HepG2 (cell line): ENCODE measurements around the gene MICB. TPM values are rescaled to one million over a fixed set of nuclear protein-coding genes. Genes with fewer than 3 reads are reported as not detected.

Source experiments
- ETV6 ChIP-seq: sonication (generic); formaldehyde crosslinking; conservative IDR thresholded peaks from 2 replicates; pipeline ENCODE4 v1.4.0; 2020; ENCODE audit warnings: missing genetic modification reagents
- FOXJ3 ChIP-seq: sonication (generic); formaldehyde crosslinking; IDR thresholded peaks from 2 replicates; pipeline ENCODE4 v1.4.0; 2020; ENCODE audit warnings: missing genetic modification reagents, mild to moderate bottlenecking, borderline replicate concordance
- HOXA7 ChIP-seq: sonication (generic); formaldehyde crosslinking; IDR thresholded peaks from 2 replicates; pipeline ENCODE4 v1.8.1; 2022; ENCODE audit warnings: mild to moderate bottlenecking, missing genetic modification reagents, moderate library complexity
- KDM5A ChIP-seq: fragments of 200-600 bp; sonication (generic); IDR thresholded peaks from 2 replicates; pipeline ENCODE4 v1.7.0; 2018; ENCODE audit warnings: antibody characterized with exemption, mild to moderate bottlenecking, low read length, borderline replicate concordance
- NPAS2 ChIP-seq: sonication (generic); formaldehyde crosslinking; IDR thresholded peaks from 2 replicates; pipeline ENCODE4 v1.8.0; 2022; ENCODE audit warnings: mild to moderate bottlenecking, missing genetic modification reagents, borderline replicate concordance
- PHF8 ChIP-seq: sonication (generic); formaldehyde crosslinking; IDR thresholded peaks from 2 replicates; pipeline ENCODE4 v1.5.0; 2020; ENCODE audit warnings: missing genetic modification reagents
- PPARG ChIP-seq: conservative IDR thresholded peaks from 2 replicates; pipeline ENCODE4 v1.6.1; 2016; ENCODE audit warnings: missing biosample characterization, missing genetic modification reagents
- PTBP1 ChIP-seq: fragments of 200-400 bp; formaldehyde crosslinking; IDR thresholded peaks from 2 replicates; pipeline ENCODE4 v1.6.1; 2018; ENCODE audit warnings: low read length, low read depth; ENCODE audit not compliant: poor library complexity, severe bottlenecking
- SETDB1 ChIP-seq: sonication (generic); formaldehyde crosslinking; IDR thresholded peaks from 2 replicates; pipeline ENCODE4 v1.5.1; 2020; ENCODE audit warnings: missing genetic modification reagents, mild to moderate bottlenecking, borderline replicate concordance
- SMYD3 ChIP-seq: sonication (generic); formaldehyde crosslinking; IDR thresholded peaks from 2 replicates; pipeline ENCODE4 v1.8.1; 2023; ENCODE audit warnings: mild to moderate bottlenecking, missing genetic modification reagents
- SP5 ChIP-seq: IDR thresholded peaks from 2 replicates; pipeline ENCODE4 v1.6.1; 2016; ENCODE audit warnings: low read depth, borderline replicate concordance
- SPEN ChIP-seq: sonication (generic); formaldehyde crosslinking; IDR thresholded peaks from 2 replicates; pipeline ENCODE4 v1.5.1; 2020; ENCODE audit warnings: low read depth, mild to moderate bottlenecking, missing genetic modification reagents
- TP53 ChIP-seq: sonication (generic); formaldehyde crosslinking; conservative IDR thresholded peaks from 2 replicates; pipeline ENCODE4 v1.4.0; 2020; ENCODE audit warnings: missing genetic modification reagents
- ZFP91 ChIP-seq: sonication (generic); formaldehyde crosslinking; IDR thresholded peaks from 2 replicates; pipeline ENCODE4 v1.9.0; 2022; ENCODE audit warnings: missing genetic modification reagents, mild to moderate bottlenecking, borderline replicate concordance
- ZNF564 ChIP-seq: sonication (generic); formaldehyde crosslinking; IDR thresholded peaks from 2 replicates; pipeline ENCODE4 v1.8.1; 2023; ENCODE audit warnings: mild to moderate bottlenecking, missing genetic modification reagents
- ZNF710 ChIP-seq: sonication (generic); formaldehyde crosslinking; IDR thresholded peaks from 2 replicates; pipeline ENCODE4 v1.5.0; 2020; ENCODE audit warnings: mild to moderate bottlenecking, missing genetic modification reagents, borderline replicate concordance
- ZNF747 ChIP-seq: sonication (generic); formaldehyde crosslinking; IDR thresholded peaks from 2 replicates; pipeline ENCODE4 v1.8.1; 2023; ENCODE audit warnings: missing genetic modification reagents, mild to moderate bottlenecking, borderline replicate concordance
- polyA plus RNA-seq, 8 experiments: library from polyadenylated mRNA; depleted of rRNA in 3 of 8; stranded (reverse) in 7 of 8; unstranded in 1 of 8; fragments of >200 nt; fragmentation: Illumina TruSeq in 4 of 8; extraction: Trizol in 4 of 8; gene quantifications; 2 replicates each; pipeline versions ENCODE4 v1.2.1 to v1.2.3, GENCODE V29; 2011 to 2016; ENCODE audit warnings: low read depth in 4 of 8, missing spikeins in 1 of 8, mixed read lengths in 1 of 8; ENCODE audit not compliant: insufficient read depth in 1 of 8
- total RNA-seq, 5 experiments: library from RNA; depleted of rRNA; stranded (reverse); fragments of >200 nt; fragmentation: Illumina TruSeq; extraction: Trizol; gene quantifications; 2 replicates each; pipeline ENCODE4 v1.2.3, GENCODE V29; 2016; ENCODE audit warnings: low read depth in 1 of 5
- TF ChIP-seq, protein P1 (sequence below): IDR thresholded peaks from 2 replicates; pipeline ENCODE4 v1.6.1; 2016; ENCODE audit warnings: mild to moderate bottlenecking
- TF ChIP-seq, protein P2 (sequence below): sonication (generic); formaldehyde crosslinking; IDR thresholded peaks from 2 replicates; pipeline ENCODE4 v1.8.0; 2022; ENCODE audit warnings: missing genetic modification reagents, low read depth, mild to moderate bottlenecking, borderline replicate concordance
- TF ChIP-seq, protein P3 (sequence below): sonication (generic); formaldehyde crosslinking; IDR thresholded peaks from 2 replicates; pipeline ENCODE4 v1.4.0; 2020; ENCODE audit warnings: missing genetic modification reagents

The MICB gene
- total and polyA plus RNA-seq, 2 of the 13 experiments (the other 11 are each of a cell fraction or from before 2014, with no cell fraction given): 12.5 to 12.8 TPM

- TF ChIP-seq ETV6 (CRISPR knock-in tag) (no peak; the same call in 1 of the 2 replicates), ZFP91 (CRISPR knock-in tag) (peak; percentile 95), HOXA7 (CRISPR knock-in tag) (no peak), SETDB1 (CRISPR knock-in tag) (no peak), TP53 (no peak), ZNF747 (CRISPR knock-in tag) (peak; percentile 75; the same call in 1 of the 2 replicates), PHF8 (peak; percentile 88), SMYD3 (CRISPR knock-in tag) (0 out of 2 replicates have a peak, but pooled peaks have one; percentile 61), KDM5A (peak; percentile 95), PTBP1 (peak; percentile 49), ZNF564 (CRISPR knock-in tag) (peak; percentile 67; the same call in 1 of the 2 replicates), PPARG (CRISPR knock-in tag) (peak; percentile 25; the same call in 1 of the 2 replicates), FOXJ3 (no peak), NPAS2 (CRISPR knock-in tag) (no peak), SPEN (peak; percentile 99), SP5 (CRISPR knock-in tag) (peak; percentile 86), ZNF710 (CRISPR knock-in tag) (peak; percentile 38; the same call in 1 of the 2 replicates)
- TF ChIP-seq, protein P1, sequence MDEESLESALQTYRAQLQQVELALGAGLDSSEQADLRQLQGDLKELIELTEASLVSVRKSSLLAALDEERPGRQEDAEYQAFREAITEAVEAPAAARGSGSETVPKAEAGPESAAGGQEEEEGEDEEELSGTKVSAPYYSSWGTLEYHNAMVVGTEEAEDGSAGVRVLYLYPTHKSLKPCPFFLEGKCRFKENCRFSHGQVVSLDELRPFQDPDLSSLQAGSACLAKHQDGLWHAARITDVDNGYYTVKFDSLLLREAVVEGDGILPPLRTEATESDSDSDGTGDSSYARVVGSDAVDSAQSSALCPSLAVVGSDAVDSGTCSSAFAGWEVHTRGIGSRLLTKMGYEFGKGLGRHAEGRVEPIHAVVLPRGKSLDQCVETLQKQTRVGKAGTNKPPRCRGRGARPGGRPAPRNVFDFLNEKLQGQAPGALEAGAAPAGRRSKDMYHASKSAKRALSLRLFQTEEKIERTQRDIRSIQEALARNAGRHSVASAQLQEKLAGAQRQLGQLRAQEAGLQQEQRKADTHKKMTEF: peak; percentile 57
- TF ChIP-seq, protein P2, sequence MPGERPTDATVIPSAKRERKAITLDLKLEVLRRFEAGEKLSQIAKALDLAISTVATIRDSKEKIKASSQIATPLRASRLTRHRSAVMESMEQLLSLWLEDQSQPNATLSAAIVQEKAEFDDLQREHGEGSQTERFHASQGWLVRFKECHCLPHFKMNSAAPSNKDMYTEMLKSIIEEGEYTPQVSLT (CRISPR knock-in tag): no peak
- TF ChIP-seq, protein P3, sequence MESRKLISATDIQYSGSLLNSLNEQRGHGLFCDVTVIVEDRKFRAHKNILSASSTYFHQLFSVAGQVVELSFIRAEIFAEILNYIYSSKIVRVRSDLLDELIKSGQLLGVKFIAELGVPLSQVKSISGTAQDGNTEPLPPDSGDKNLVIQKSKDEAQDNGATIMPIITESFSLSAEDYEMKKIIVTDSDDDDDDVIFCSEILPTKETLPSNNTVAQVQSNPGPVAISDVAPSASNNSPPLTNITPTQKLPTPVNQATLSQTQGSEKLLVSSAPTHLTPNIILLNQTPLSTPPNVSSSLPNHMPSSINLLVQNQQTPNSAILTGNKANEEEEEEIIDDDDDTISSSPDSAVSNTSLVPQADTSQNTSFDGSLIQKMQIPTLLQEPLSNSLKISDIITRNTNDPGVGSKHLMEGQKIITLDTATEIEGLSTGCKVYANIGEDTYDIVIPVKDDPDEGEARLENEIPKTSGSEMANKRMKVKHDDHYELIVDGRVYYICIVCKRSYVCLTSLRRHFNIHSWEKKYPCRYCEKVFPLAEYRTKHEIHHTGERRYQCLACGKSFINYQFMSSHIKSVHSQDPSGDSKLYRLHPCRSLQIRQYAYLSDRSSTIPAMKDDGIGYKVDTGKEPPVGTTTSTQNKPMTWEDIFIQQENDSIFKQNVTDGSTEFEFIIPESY (CRISPR knock-in tag): peak; percentile 36; the same call in 1 of the 2 replicates
Observed at GRCh38 chr6:31546958-31547726, 49.2 kb downstream of the MICB start, which contains the start of gene NFKBIL1 (continued).
